HS-5 (cell line): ENCODE results near the gene ZBTB8B.

ENCODE experiments used
- DNase-seq: peaks from one replicate; pipeline ENCODE4 v3.0.0-alpha.2; 2012; ENCODE audit warnings: low read depth

ZBTB8B gene

DNA sequence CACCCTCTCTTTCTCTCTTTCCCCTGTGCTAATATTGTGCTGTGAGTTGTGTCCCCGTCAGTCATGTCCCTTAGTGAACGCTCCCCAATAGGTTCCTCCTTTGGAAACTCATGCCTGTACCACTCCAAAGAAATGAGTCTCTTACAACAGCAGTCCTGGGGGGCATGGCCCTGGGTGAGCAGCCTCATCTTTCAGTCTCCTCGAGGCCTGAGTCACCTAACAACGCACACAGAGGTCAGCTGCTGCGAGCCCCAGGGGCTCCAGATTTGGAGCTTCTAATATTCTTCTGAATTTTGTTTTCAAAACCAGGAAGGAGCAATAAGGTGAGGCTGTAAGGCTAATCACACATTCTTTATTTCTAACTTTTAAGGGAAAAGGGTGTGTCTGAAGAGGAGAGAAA, 43.9 kb downstream of the ZBTB8B start:
- DNase-seq = no peak

DNA sequence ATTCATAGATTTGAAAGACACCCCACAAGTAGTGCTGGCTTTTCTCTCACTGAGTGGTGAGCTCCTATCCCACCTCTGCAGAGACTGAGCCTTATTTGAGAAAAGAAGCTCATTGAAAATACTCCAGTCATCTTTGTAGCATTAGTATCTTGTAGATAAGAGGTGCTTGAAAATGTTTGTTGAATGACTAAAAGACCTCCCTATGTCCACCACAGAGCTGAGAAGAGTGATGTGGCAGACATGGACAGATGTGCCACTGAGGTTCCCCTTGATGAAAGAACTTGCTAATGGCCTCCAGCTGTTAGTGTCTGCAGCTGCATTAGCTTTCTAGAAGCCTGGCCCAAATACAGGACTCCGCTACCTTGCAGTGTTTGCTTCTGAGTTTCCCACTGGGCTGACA, 45.1 kb downstream of the ZBTB8B start:
- no peak for DNase-seq
